Inflammatory macrophage treated with lipopolysaccharide for 1 hour (primary cell): ENCODE data around the gene UFD1.

Experiments used
- DNase-seq, 2 donors: peaks; one replicate each; pipeline ENCODE4 v3.0.0-alpha.2; 2020 to 2022

UFD1 gene

GRCh38 chr22:19466848-19467752, 11.9 kb downstream of the UFD1 start:
- no peak for DNase-seq

- no peak for DNase-seq
These were observed 12.8 kb downstream of the UFD1 start for GRCh38 chr22:19466126-19466716.

- DNase-seq = no peak
These were observed 14.0 kb downstream of the UFD1 start for GRCh38 chr22:19464975-19465374.

- no peak for DNase-seq
These were observed 14.4 kb downstream of the UFD1 start for GRCh38 chr22:19464546-19464945.

- no peak for DNase-seq
These were observed 15.2 kb downstream of the UFD1 start for GRCh38 chr22:19463491-19464469.

GRCh38 chr22:19463008-19463407, 16.0 kb downstream of the UFD1 start:
- DNase-seq = no peak

GRCh38 chr22:19461506-19461905, 17.5 kb downstream of the UFD1 start:
- no peak for DNase-seq

GRCh38 chr22:19460036-19460435, 19.0 kb downstream of the UFD1 start:
- DNase-seq = no peak

GRCh38 chr22:19457828-19458428, 21.1 kb downstream of the UFD1 start:
- DNase-seq = no peak

GRCh38 chr22:19456541-19456940, 22.5 kb downstream of the UFD1 start:
- no peak for DNase-seq

GRCh38 chr22:19455585-19456370, 23.2 kb downstream of the UFD1 start:
- no peak for DNase-seq

- no peak for DNase-seq
These were observed 24.0 kb downstream of the UFD1 start for GRCh38 chr22:19455033-19455432.

GRCh38 chr22:19454156-19454555, 24.8 kb downstream of the UFD1 start:
- DNase-seq = no peak

- no peak for DNase-seq
These were observed 25.3 kb downstream of the UFD1 start for GRCh38 chr22:19453718-19454117.

GRCh38 chr22:19451570-19451969, 27.4 kb downstream of the UFD1 start:
- DNase-seq = no peak

- DNase-seq = no peak
These were observed 28.4 kb downstream of the UFD1 start for GRCh38 chr22:19450363-19451175.

GRCh38 chr22:19449422-19449767, 29.6 kb downstream of the UFD1 start:
- no peak for DNase-seq

GRCh38 chr22:19448739-19449421, 30.1 kb downstream of the UFD1 start:
- DNase-seq = no peak

- no peak for DNase-seq
These were observed 30.9 kb downstream of the UFD1 start for GRCh38 chr22:19448076-19448607.
